Measurements from ENCODE around the gene TUBA4A. TPM values are rescaled to one million over a fixed set of nuclear protein-coding genes. Genes with fewer than 3 reads are reported as not detected.

TUBA4A gene
- total RNA-seq, 1 experiment from 2014 or later, result 14.9 TPM

GRCh38 chr2:219214786-219215185 is 38.9 kb downstream of the TUBA4A start:
- DNase-seq, result no peak
- H3K9me3 ChIP-seq, result no peaks in the 10 kb centered on the region
- H3K27me3 ChIP-seq (replicated peaks; ENCODE audit: control insufficient read depth, insufficient read depth, low read length), result no peaks in the 10 kb centered on the region
- Mint-ChIP-seq H3K27ac (ENCODE audit: unreplicated experiment) (no peak overlapping the region), H3K4me3 (ENCODE audit: unreplicated experiment) (no peak overlapping the region), H3K9me3 (ENCODE audit: unreplicated experiment) (no peaks in the 10 kb centered on the region), H3K4me1 (ENCODE audit: low read depth, unreplicated experiment) (no peaks in the 10 kb centered on the region), H3K36me3 (ENCODE audit: insufficient read depth, unreplicated experiment) (peaks cover 62% of the 10 kb centered on the region), H3K27me3 (ENCODE audit: insufficient read depth, unreplicated experiment) (no peaks in the 10 kb centered on the region)
- H3K36me3 ChIP-seq (ENCODE audit: control insufficient read depth, insufficient read depth, low read length), result peaks cover 13% of the 10 kb centered on the region
- ChIA-PET CTCF (no interaction called here), POLR2A (no interaction called here)
- no peak overlapping the region for H3K4me3 ChIP-seq (ENCODE audit: low read depth, low read length)
- no TSS peak for BruUV-seq (replicated peaks)
- TF ChIP-seq, protein P1, sequence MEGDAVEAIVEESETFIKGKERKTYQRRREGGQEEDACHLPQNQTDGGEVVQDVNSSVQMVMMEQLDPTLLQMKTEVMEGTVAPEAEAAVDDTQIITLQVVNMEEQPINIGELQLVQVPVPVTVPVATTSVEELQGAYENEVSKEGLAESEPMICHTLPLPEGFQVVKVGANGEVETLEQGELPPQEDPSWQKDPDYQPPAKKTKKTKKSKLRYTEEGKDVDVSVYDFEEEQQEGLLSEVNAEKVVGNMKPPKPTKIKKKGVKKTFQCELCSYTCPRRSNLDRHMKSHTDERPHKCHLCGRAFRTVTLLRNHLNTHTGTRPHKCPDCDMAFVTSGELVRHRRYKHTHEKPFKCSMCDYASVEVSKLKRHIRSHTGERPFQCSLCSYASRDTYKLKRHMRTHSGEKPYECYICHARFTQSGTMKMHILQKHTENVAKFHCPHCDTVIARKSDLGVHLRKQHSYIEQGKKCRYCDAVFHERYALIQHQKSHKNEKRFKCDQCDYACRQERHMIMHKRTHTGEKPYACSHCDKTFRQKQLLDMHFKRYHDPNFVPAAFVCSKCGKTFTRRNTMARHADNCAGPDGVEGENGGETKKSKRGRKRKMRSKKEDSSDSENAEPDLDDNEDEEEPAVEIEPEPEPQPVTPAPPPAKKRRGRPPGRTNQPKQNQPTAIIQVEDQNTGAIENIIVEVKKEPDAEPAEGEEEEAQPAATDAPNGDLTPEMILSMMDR (IDR thresholded peaks at IDR 0.05; ENCODE audit: insufficient read depth in 1 of 2, low read depth in 1 of 2, low read length in 1 of 2, severe bottlenecking in 1 of 2, unreplicated experiment in 1 of 2), result no peak
- intact Hi-C loops (cut with micrococcal nuclease; ENCODE audit: unreplicated experiment), result loop anchor here (5.0 kb wide), 1 partner anchor 173 kb away; the partner anchor contains the start of gene DNPEP
- H3K4me1 ChIP-seq, result peaks cover 18% of the 10 kb centered on the region

- intact Hi-C loops (cut with micrococcal nuclease; ENCODE audit: unreplicated experiment), result no loop called here
- ChIA-PET POLR2A (no interaction called here), CTCF (no interaction called here)
- Mint-ChIP-seq H3K4me3 (ENCODE audit: unreplicated experiment) (no peak overlapping the region), H3K4me1 (ENCODE audit: low read depth, unreplicated experiment) (no peaks in the 10 kb centered on the region), H3K27ac (ENCODE audit: unreplicated experiment) (no peak overlapping the region), H3K27me3 (ENCODE audit: insufficient read depth, unreplicated experiment) (no peaks in the 10 kb centered on the region), H3K9me3 (ENCODE audit: unreplicated experiment) (no peaks in the 10 kb centered on the region), H3K36me3 (ENCODE audit: insufficient read depth, unreplicated experiment) (peaks cover 61% of the 10 kb centered on the region)
- no peaks in the 10 kb centered on the region for H3K9me3 ChIP-seq
- TF ChIP-seq, protein P1 (IDR thresholded peaks at IDR 0.05; ENCODE audit: insufficient read depth in 1 of 2, low read depth in 1 of 2, low read length in 1 of 2, severe bottlenecking in 1 of 2, unreplicated experiment in 1 of 2), result no peak
- H3K4me3 ChIP-seq (ENCODE audit: low read depth, low read length), result no peak overlapping the region
- H3K27me3 ChIP-seq (replicated peaks; ENCODE audit: control insufficient read depth, insufficient read depth, low read length), result no peaks in the 10 kb centered on the region
- DNase-seq, result peak in 1 of 2 experiments; percentile 10
- H3K36me3 ChIP-seq (ENCODE audit: control insufficient read depth, insufficient read depth, low read length), result peaks cover 15% of the 10 kb centered on the region
- BruUV-seq (replicated peaks), result no TSS peak
- H3K4me1 ChIP-seq, result peaks cover 15% of the 10 kb centered on the region
Measured at GRCh38 chr2:219214141-219214540, 39.6 kb downstream of the TUBA4A start.

- H3K27ac Mint-ChIP-seq (ENCODE audit: unreplicated experiment), result no peak overlapping the region
- no peaks in the 10 kb centered on the region for H3K9me3 ChIP-seq
- BruUV-seq (replicated peaks), result no TSS peak
- DNase-seq, result peak in 1 of 2 experiments; percentile 24
- no peaks in the 10 kb centered on the region for H3K27me3 Mint-ChIP-seq (ENCODE audit: insufficient read depth, unreplicated experiment)
- TF ChIP-seq, protein P1 (IDR thresholded peaks at IDR 0.05; ENCODE audit: insufficient read depth in 1 of 2, low read depth in 1 of 2, low read length in 1 of 2, severe bottlenecking in 1 of 2, unreplicated experiment in 1 of 2), result no peak
- intact Hi-C loops (cut with micrococcal nuclease; ENCODE audit: unreplicated experiment), result no loop called here
- CTCF ChIA-PET, result no interaction called here
- no peaks in the 10 kb centered on the region for H3K27me3 ChIP-seq (replicated peaks; ENCODE audit: control insufficient read depth, insufficient read depth, low read length)
- no peak overlapping the region for H3K4me3 ChIP-seq (ENCODE audit: low read depth, low read length)
- no peaks in the 10 kb centered on the region for H3K4me1 Mint-ChIP-seq (ENCODE audit: low read depth, unreplicated experiment)
- H3K4me3 Mint-ChIP-seq (ENCODE audit: unreplicated experiment), result no peak overlapping the region
- POLR2A ChIA-PET, result no interaction called here
- H3K36me3 Mint-ChIP-seq (ENCODE audit: insufficient read depth, unreplicated experiment), result peaks cover 65% of the 10 kb centered on the region
- peaks cover 18% of the 10 kb centered on the region for H3K36me3 ChIP-seq (ENCODE audit: control insufficient read depth, insufficient read depth, low read length)
- H3K9me3 Mint-ChIP-seq (ENCODE audit: unreplicated experiment), result no peaks in the 10 kb centered on the region
- H3K4me1 ChIP-seq, result peaks cover 14% of the 10 kb centered on the region
Measured at GRCh38 chr2:219213486-219214071, 40.1 kb downstream of the TUBA4A start.
